Esophagus squamous epithelium (tissue), 5 donors: ENCODE data around the gene CPM. TPM values are rescaled to one million over a fixed set of nuclear protein-coding genes. Genes with fewer than 3 reads are reported as not detected.
A peak's percentile ranks its signal among the peaks of the same experiment; 100 is the strongest.

Source experiments
- DNase-seq: peaks from one replicate; lab custom pipeline; 2025; lab: John Stamatoyannopoulos, UW
- H3K27ac ChIP-seq, 4 donors: fragments of 200-600 bp; sonication (generic); one replicate each; pipeline ENCODE4 v1.5.1; 2016 to 2019; ENCODE audit warnings: mild to moderate bottlenecking in 1 of 4
- H3K27me3 ChIP-seq, 4 donors: fragments of 200-600 bp; sonication (generic); 1 replicate in 3 of 4; 2 replicates in 1 of 4; pipeline versions ENCODE4 v1.5.1 to v1.6.0; 2017 to 2021; ENCODE audit warnings: antibody characterized with exemption in 1 of 4
- H3K36me3 ChIP-seq, 3 donors: fragments of 200-600 bp; sonication (generic); one replicate each; pipeline ENCODE4 v1.5.1; 2016 to 2019
- H3K4me1 ChIP-seq, 3 donors: fragments of 200-600 bp; sonication (generic); one replicate each; pipeline ENCODE4 v1.5.1; 2017 to 2019
- H3K4me3 ChIP-seq, 4 donors: fragments of 200-600 bp; sonication (generic); 1 replicate in 3 of 4; 2 replicates in 1 of 4; pipeline ENCODE4 v1.5.1; 2016 to 2019; ENCODE audit warnings: mild to moderate bottlenecking in 2 of 4, moderate library complexity in 1 of 4
- H3K9me3 ChIP-seq, 3 donors: fragments of 200-600 bp; sonication (generic); one replicate each; pipeline ENCODE4 v1.5.1; 2016 to 2019
- POLR2A ChIP-seq, 4 donors: fragments of 450-650 bp; IDR thresholded peaks; one replicate each; pipeline ENCODE4 v1.6.1; 2017; ENCODE audit warnings: antibody characterized with exemption in 4 of 4, mild to moderate bottlenecking in 4 of 4, moderate library complexity in 3 of 4
- WGBS, 2 donors: methylation state at CpG; one replicate each; pipeline ENCODE4 v1.1.5; 2018; 5-methylcytosine and 5-hydroxymethylcytosine counted together
- intact Hi-C: fragments of 100-400 bp; cut with DNase I; formaldehyde crosslinking; loops from one replicate; pipeline ENCODE4 v1.15.0; 2022
- total RNA-seq, 4 donors: library from RNA; depleted of rRNA; stranded (reverse); fragments of >200 nt; gene quantifications; one replicate each; pipeline ENCODE4 v1.1.0, GENCODE V29; 2016
- TF ChIP-seq, protein P1 (sequence below), 6 experiments: fragments of 450-650 bp in 4 of 6; fragments of 200-600 bp in 2 of 6; sonication (generic) in 2 of 6; IDR thresholded peaks; one replicate each; pipeline ENCODE4 v1.5.1; 2016 to 2019; ENCODE audit warnings: antibody characterized with exemption in 6 of 6, mild to moderate bottlenecking in 4 of 6, moderate library complexity in 4 of 6
- donor health status: DM: yes; HTN: yes; CAD: no.

Gene CPM
- total RNA-seq, 4 donors from 2014 or later = 10.9 to 35.5 (median 20.6) TPM

DNA sequence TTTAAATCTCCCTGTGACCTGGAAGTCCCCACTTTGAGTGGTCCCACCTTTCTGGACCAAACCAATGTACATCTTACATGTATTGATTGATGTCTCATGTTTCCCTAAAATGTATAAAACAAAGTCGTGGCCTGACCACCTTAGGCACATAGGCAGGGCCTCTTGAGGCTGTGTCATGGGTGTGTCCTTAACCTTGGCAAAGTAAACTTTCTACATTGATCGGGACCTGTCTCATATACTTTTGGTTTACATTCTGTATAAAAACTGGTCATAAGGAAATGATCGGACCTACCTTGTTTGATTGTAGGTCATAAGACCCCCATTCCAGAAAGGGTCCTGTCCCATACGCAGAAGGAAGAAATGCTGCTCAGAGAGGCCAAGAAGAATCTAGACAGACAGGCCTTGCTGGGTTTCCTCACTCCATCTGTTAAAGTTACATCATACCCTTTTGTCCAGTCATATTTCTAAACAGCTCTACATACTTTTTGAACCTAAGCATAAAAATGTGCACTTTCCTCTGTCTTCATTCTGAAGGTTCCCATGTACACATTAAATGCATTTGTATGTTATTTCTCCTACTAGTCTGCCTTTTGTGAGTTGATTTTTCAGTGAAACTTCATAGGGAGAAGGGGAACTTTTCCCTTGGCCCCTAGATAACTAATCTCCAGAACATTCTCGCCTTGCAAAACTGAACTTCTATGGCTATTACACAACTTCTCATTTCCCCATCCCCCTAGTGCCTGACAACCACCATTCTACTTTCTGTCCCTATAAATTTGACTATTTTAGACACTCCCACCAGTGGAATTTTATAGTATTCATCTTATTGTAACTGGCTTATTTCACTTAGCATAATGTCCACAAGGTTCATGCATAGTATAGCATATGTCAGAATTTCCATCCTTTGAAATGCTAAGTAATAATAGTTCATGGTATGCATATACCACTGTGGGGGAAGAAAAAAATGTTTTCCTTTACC is 30.2 kb upstream of the CPM start:
- H3K9me3 ChIP-seq = no peaks in the 10 kb centered on the region
- no peak overlapping the region for H3K4me3 ChIP-seq
- H3K4me1 ChIP-seq = peaks cover 3 to 29% (median 9%) of the 10 kb centered on the region in 3 donors
- intact Hi-C loops = no loop called here
- H3K36me3 ChIP-seq = no peaks in the 10 kb centered on the region
- 65 to 69% methylated on average over 5 of the region's 5 CpGs for WGBS, 2 donors
- TF ChIP-seq, protein P1, sequence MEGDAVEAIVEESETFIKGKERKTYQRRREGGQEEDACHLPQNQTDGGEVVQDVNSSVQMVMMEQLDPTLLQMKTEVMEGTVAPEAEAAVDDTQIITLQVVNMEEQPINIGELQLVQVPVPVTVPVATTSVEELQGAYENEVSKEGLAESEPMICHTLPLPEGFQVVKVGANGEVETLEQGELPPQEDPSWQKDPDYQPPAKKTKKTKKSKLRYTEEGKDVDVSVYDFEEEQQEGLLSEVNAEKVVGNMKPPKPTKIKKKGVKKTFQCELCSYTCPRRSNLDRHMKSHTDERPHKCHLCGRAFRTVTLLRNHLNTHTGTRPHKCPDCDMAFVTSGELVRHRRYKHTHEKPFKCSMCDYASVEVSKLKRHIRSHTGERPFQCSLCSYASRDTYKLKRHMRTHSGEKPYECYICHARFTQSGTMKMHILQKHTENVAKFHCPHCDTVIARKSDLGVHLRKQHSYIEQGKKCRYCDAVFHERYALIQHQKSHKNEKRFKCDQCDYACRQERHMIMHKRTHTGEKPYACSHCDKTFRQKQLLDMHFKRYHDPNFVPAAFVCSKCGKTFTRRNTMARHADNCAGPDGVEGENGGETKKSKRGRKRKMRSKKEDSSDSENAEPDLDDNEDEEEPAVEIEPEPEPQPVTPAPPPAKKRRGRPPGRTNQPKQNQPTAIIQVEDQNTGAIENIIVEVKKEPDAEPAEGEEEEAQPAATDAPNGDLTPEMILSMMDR (IDR thresholded peaks at IDR 0.05) = no peak
- TF ChIP-seq POLR2A (IDR thresholded peaks at IDR 0.05) = no peak
- no peaks in the 10 kb centered on the region for H3K27me3 ChIP-seq
- peak overlapping the region in 3 of 4 donors; percentile 38 to 60 (median 59) for H3K27ac ChIP-seq
- DNase-seq = no peak

DNA sequence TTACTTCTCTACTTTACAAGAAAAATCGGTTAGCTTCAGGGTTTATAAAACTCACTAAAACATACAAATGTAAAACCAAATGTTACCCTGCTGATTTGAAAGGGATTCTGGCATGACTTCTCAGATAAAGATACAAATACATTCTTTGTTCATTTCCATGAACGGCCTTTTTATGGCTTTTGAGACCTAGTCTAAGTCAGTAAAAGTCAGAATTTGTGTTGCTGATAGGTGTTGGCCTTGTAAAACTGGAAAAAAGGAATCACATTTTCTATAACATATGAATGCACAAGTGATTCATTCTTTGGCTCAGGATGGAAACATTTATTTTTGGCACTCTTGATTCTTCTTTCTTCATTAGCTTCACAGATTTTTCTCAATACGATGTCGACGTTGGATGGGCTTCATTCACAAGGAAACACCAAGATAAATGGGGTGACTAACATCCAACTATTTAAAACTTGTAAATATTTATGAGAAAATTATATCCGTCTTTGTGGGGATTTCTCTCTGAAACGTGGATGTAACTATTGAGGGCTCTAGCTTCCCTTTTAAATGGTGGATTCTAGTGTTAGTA is 27.0 kb upstream of the CPM start:
- H3K27ac ChIP-seq = peak overlapping the region in 1 of 4 donors; percentile 1
- H3K9me3 ChIP-seq = no peaks in the 10 kb centered on the region
- H3K4me3 ChIP-seq = no peak overlapping the region
- no peaks in the 10 kb centered on the region for H3K27me3 ChIP-seq
- no peak for TF ChIP-seq POLR2A (IDR thresholded peaks at IDR 0.05)
- TF ChIP-seq, protein P1 (IDR thresholded peaks at IDR 0.05) = no peak
- 25% methylated on average over 7 of the region's 7 CpGs for WGBS, 2 donors
- H3K4me1 ChIP-seq = peaks cover 3 to 29% (median 9%) of the 10 kb centered on the region in 3 donors
- intact Hi-C loops = no loop called here
- no peak for DNase-seq
- H3K36me3 ChIP-seq = no peaks in the 10 kb centered on the region

DNA sequence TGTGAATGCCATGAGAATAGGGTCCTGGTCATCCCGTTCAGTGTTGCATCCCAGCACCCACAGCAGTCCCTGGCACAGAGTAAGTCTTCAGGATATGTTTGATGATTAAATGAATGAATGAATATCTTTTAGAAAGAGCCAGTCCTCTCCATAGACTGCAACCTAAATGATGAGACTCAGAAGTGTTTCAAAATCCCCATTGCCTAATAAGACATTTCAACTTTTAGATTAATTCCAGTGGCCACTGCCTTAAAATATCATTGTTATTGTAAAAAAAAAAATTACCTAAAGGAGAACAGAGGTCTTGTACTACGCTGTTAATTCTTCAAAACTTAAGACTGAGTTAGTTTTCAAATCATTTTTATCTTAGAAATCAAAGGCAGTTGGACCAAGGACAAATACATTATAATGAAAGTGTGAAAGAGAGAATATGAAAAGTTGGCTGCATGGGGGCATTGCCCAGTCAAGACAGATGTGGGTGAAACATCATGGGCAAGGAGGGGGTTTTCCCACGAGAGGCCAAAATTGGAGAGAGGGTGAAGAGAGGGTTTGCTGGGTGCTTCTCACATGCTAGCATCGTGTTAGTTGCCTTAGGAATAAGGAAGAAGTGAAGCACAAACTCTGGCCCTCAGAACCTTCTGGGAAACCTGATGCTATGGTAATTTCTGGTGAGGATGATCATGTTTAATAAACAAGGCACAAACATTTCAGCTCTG is 26.3 kb upstream of the CPM start:
- Histone ChIP-seq H3K4me3 (no peak overlapping the region), H3K36me3 (no peaks in the 10 kb centered on the region), H3K9me3 (no peaks in the 10 kb centered on the region), H3K27me3 (no peaks in the 10 kb centered on the region), H3K4me1 (peaks cover 3 to 29% (median 9%) of the 10 kb centered on the region in 3 donors), H3K27ac (peak overlapping the region in 1 of 4 donors; percentile 1)
- TF ChIP-seq, protein P1 (IDR thresholded peaks at IDR 0.05) = no peak
- TF ChIP-seq POLR2A (IDR thresholded peaks at IDR 0.05) = no peak
- intact Hi-C loops = no loop called here
- DNase-seq = no peak
- WGBS, 2 donors = 51 to 57% methylated on average over 4 of the region's 4 CpGs

DNA sequence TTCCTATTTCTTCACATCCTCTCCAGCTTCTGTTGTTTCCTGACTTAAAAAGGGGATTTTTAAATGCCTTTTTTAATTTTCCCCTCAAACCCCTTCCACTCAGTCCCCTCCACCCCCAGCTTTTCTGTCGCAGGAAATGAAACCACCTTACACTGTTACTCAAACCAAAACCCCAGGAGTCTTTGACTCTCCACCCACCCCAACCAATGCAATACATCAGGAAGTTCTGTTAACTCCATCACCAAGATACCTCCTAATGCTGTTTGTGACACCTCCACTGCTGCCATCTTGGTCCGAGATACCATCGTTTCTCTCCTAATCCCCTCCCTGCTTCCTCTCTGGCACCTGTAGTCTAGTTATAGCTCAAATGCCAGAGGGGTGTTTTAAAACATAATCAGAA is 25.4 kb upstream of the CPM start:
- H3K9me3 ChIP-seq = no peaks in the 10 kb centered on the region
- no peak overlapping the region for H3K4me3 ChIP-seq
- H3K27me3 ChIP-seq = no peaks in the 10 kb centered on the region
- H3K36me3 ChIP-seq = no peaks in the 10 kb centered on the region
- intact Hi-C loops = no loop called here
- 70 to 79% methylated on average over 3 of the region's 3 CpGs for WGBS, 2 donors
- TF ChIP-seq, protein P1 (IDR thresholded peaks at IDR 0.05) = no peak
- TF ChIP-seq POLR2A (IDR thresholded peaks at IDR 0.05) = no peak
- H3K27ac ChIP-seq = no peak overlapping the region
- peaks cover 3 to 25% (median 9%) of the 10 kb centered on the region in 3 donors for H3K4me1 ChIP-seq
- DNase-seq = no peak
